ENCODE results near the gene PHEX. TPM values are rescaled to one million over a fixed set of nuclear protein-coding genes. Genes with fewer than 3 reads are reported as not detected.

The PHEX gene
- 1.7 and 3.4 TPM in 2 replicates for total RNA-seq

GRCh38 chrX:22032084-22032483 is at the start of gene PHEX:
PHEX (plus strand) TSS chrX:22032325; CDS start chrX:22033006, 681 bp downstream.

GRCh38 chrX:22272613-22273012 is 240.5 kb downstream of the PHEX start, which contains the start of gene CBLL2:
CBLL2 (plus strand) TSS chrX:22272913; CDS start chrX:22272992, 79 bp downstream.

Other genes starting within 250 kb of the PHEX start
- 6.5 and 13.0 TPM in 2 replicates for gene MBTPS2, start 192.7 kb upstream of the PHEX start, total RNA-seq
- gene YY2, start 176.3 kb upstream of the PHEX start, total RNA-seq: 0.68 and 5.4 TPM in 2 replicates
- gene SMS, start 91.6 kb upstream of the PHEX start, total RNA-seq: 173 and 188 TPM in 2 replicates
- not detected in 2 replicates for gene CBLL2, start 240.6 kb downstream of the PHEX start, total RNA-seq

Data from nasal cavity respiratory epithelium epithelial cell of viscerocranial mucosa (primary cell).